Loucy (cell line): Measurements from ENCODE around the gene ITGB5.

Experiments
- CTCF ChIP-seq: fragments of 200-600 bp; sonication (generic); conservative IDR thresholded peaks from 2 replicates; pipeline ENCODE4 v1.5.1; 2014; ENCODE audit warnings: mild to moderate bottlenecking, antibody characterized with exemption, low read length
- EZH2phosphoT487 ChIP-seq: fragments of 200-600 bp; IDR thresholded peaks from 2 replicates; pipeline ENCODE4 v1.6.1; 2018; ENCODE audit warnings: antibody characterized with exemption, mild to moderate bottlenecking, moderate library complexity, borderline replicate concordance

- no peak for TF ChIP-seq CTCF
- TF ChIP-seq EZH2phosphoT487 = no peak
These were observed 124.5 kb downstream of the ITGB5 start for GRCh38 chr3:124762661-124763011.
